IMR-90 (cell line): ENCODE data around the gene EPHA2. TPM values are rescaled to one million over a fixed set of nuclear protein-coding genes. Genes with fewer than 3 reads are reported as not detected.
A peak's percentile ranks its signal among the peaks of the same experiment; 100 is the strongest.

ENCODE experiments used
- ATAC-seq: fragments of 200-7000 bp; cut with Tn5 transposase; 2 replicates; pipeline ENCODE4 v1.9.1; 2020; ENCODE audit warnings: low read depth, mild to moderate bottlenecking, moderate library complexity
- BruUV-seq: library from RNA; stranded (reverse); fragments of 400-500 nt; replicated peaks from 2 replicates; lab custom pipeline; 2021; lab: Mats Ljungman, UMichigan
- CTCF ChIA-PET: fragments of 300-600 bp; formaldehyde crosslinking; extraction: SDS; loops from one replicate; lab custom pipeline; 2021; ENCODE audit warnings: antibody characterized with exemption; lab: Yijun Ruan, JAX
- POLR2A ChIA-PET: fragments of 300-600 bp; sonication (Branson Sonifier 250); formaldehyde crosslinking; loops from one replicate; lab custom pipeline; 2022; ENCODE audit warnings: antibody characterized with exemption; ENCODE audit not compliant: unreplicated experiment; lab: Charles Lee
- DNase-seq: peaks from one replicate; pipeline ENCODE4 v3.0.0; 2013
- H2AFZ ChIP-seq: replicated peaks from 2 replicates; pipeline ENCODE3; 2013; ENCODE audit warnings: low read length, mild to moderate bottlenecking; ENCODE audit not compliant: poor library complexity
- H2AK5ac ChIP-seq: 2 replicates; pipeline ENCODE4 v1.6.1; 2013; ENCODE audit warnings: low read depth, low read length, inconsistent platforms
- H2AK9ac ChIP-seq: replicated peaks from 2 replicates; pipeline ENCODE3; 2013; ENCODE audit warnings: mild to moderate bottlenecking, low read depth, low read length, moderate library complexity; ENCODE audit not compliant: poor library complexity
- H2BK120ac ChIP-seq: 2 replicates; pipeline ENCODE4 v1.6.1; 2013; ENCODE audit warnings: low read depth, low read length, inconsistent platforms
- H2BK15ac ChIP-seq: 3 replicates; pipeline ENCODE4 v1.6.1; 2013; ENCODE audit warnings: low read depth, low read length, inconsistent platforms
- H2BK20ac ChIP-seq: 2 replicates; pipeline ENCODE4 v1.6.1; 2013; ENCODE audit warnings: low read depth, mild to moderate bottlenecking, inconsistent platforms, low read length, moderate library complexity
- H2BK5ac ChIP-seq: 2 replicates; pipeline ENCODE4 v1.6.1; 2013; ENCODE audit warnings: mild to moderate bottlenecking, low read depth, low read length, inconsistent platforms; ENCODE audit not compliant: poor library complexity, severe bottlenecking
- H3K14ac ChIP-seq: replicated peaks from 2 replicates; pipeline ENCODE4 v1.6.1; 2013; ENCODE audit warnings: low read depth, low read length, inconsistent platforms
- H3K18ac ChIP-seq: 2 replicates; pipeline ENCODE4 v1.6.1; 2013; ENCODE audit warnings: low read depth, low read length, control low read depth
- H3K23ac ChIP-seq: 2 replicates; pipeline ENCODE4 v1.6.1; 2013; ENCODE audit warnings: low read depth, low read length, inconsistent platforms
- H3K27ac ChIP-seq: 2 replicates; pipeline ENCODE4 v1.5.1; 2013; ENCODE audit warnings: mild to moderate bottlenecking, control low read depth, low read length; ENCODE audit not compliant: insufficient read depth
- H3K27me3 ChIP-seq: 2 replicates; pipeline ENCODE4 v1.6.1; 2013; ENCODE audit warnings: low read length; ENCODE audit not compliant: control insufficient read depth, insufficient read depth
- H3K36me3 ChIP-seq: 2 replicates; pipeline ENCODE4 v1.6.1; 2013; ENCODE audit warnings: low read length, mixed read lengths; ENCODE audit not compliant: control insufficient read depth, insufficient read depth
- H3K4ac ChIP-seq: 2 replicates; pipeline ENCODE4 v1.6.1; 2013; ENCODE audit warnings: low read depth, low read length, inconsistent platforms
- H3K4me1 ChIP-seq: 2 replicates; pipeline ENCODE4 v1.6.1; 2013; ENCODE audit warnings: low read length, mixed read lengths; ENCODE audit not compliant: control insufficient read depth, insufficient read depth
- H3K4me2 ChIP-seq: 2 replicates; pipeline ENCODE4 v1.6.1; 2013; ENCODE audit warnings: low read depth, mild to moderate bottlenecking, control low read depth, low read length, moderate library complexity
- H3K4me3 ChIP-seq: 2 replicates; pipeline ENCODE4 v1.5.1; 2013; ENCODE audit warnings: low read depth, mild to moderate bottlenecking, control low read depth, low read length, moderate library complexity; ENCODE audit not compliant: insufficient read depth
- H3K56ac ChIP-seq: 2 replicates; pipeline ENCODE4 v1.6.1; 2013; ENCODE audit warnings: low read length, inconsistent platforms; ENCODE audit not compliant: insufficient read depth; ENCODE audit errors: extremely low read depth
- H3K79me1 ChIP-seq, 2 experiments: 2 replicates each; pipeline ENCODE4 v1.6.1; 2013; ENCODE audit warnings: low read length in 2 of 2, inconsistent platforms in 1 of 2, low read depth in 1 of 2
- H3K9ac ChIP-seq: 2 replicates; pipeline ENCODE4 v1.6.1; 2013; ENCODE audit warnings: low read depth, low read length, control low read depth
- H3K9me1 ChIP-seq: 2 replicates; pipeline ENCODE4 v1.6.1; 2013; ENCODE audit warnings: low read length, inconsistent platforms; ENCODE audit not compliant: insufficient read depth
- H3K9me3 ChIP-seq: 2 replicates; pipeline ENCODE4 v1.6.1; 2013; ENCODE audit warnings: low read length; ENCODE audit not compliant: control insufficient read depth, insufficient read depth
- H4K20me1 ChIP-seq: 2 replicates; pipeline ENCODE4 v1.6.1; 2013; ENCODE audit warnings: low read length, inconsistent platforms; ENCODE audit not compliant: insufficient read depth
- H4K5ac ChIP-seq: 2 replicates; pipeline ENCODE4 v1.6.1; 2013; ENCODE audit warnings: mild to moderate bottlenecking, low read depth, low read length, control low read depth
- H4K8ac ChIP-seq, 2 experiments: 2 replicates each; pipeline ENCODE4 v1.6.1; 2013; ENCODE audit warnings: low read depth in 2 of 2, low read length in 2 of 2, control low read depth in 1 of 2, inconsistent platforms in 1 of 2
- H4K91ac ChIP-seq: 2 replicates; pipeline ENCODE4 v1.6.1; 2013; ENCODE audit warnings: low read depth, low read length, inconsistent platforms; ENCODE audit not compliant: insufficient read depth
- CEBPB ChIP-seq: IDR thresholded peaks from 2 replicates; pipeline ENCODE4 v1.6.1; 2012; ENCODE audit warnings: low read depth, low read length, improper control_type of control experiment
- CHD1 ChIP-seq: IDR thresholded peaks from 2 replicates; pipeline ENCODE4 v1.6.1; 2012; ENCODE audit warnings: low read depth, low read length, improper control_type of control experiment
- CTCF ChIP-seq: conservative IDR thresholded peaks from 2 replicates; pipeline ENCODE4 v1.5.1; 2012; ENCODE audit warnings: mild to moderate bottlenecking, low read depth, low read length, improper control_type of control experiment
- ELK1 ChIP-seq: fragments of 150-350 bp; IDR thresholded peaks from 2 replicates; pipeline ENCODE4 v1.6.1; 2016; ENCODE audit warnings: low read depth, mild to moderate bottlenecking, low read length, moderate library complexity, borderline replicate concordance
- MAZ ChIP-seq: IDR thresholded peaks from 2 replicates; pipeline ENCODE4 v1.6.1; 2012; ENCODE audit warnings: low read depth, mild to moderate bottlenecking, low read length, improper control_type of control experiment, moderate library complexity, borderline replicate concordance
- NFE2L2 ChIP-seq: fragments of 150-350 bp; IDR thresholded peaks from 2 replicates; pipeline ENCODE4 v1.6.1; 2016; ENCODE audit warnings: low read depth, mild to moderate bottlenecking, low read length
- RFX5 ChIP-seq: IDR thresholded peaks from 2 replicates; pipeline ENCODE4 v1.8.0; 2012; ENCODE audit warnings: low read depth, mild to moderate bottlenecking, low read length, moderate library complexity
- USF2 ChIP-seq: fragments of 150-350 bp; IDR thresholded peaks from 2 replicates; pipeline ENCODE4 v1.6.1; 2017; ENCODE audit warnings: mild to moderate bottlenecking, antibody characterized with exemption, low read length, low read depth
- WGBS, 2 experiments: methylation state at CpG; one replicate each; pipeline versions ENCODE4 v1.1.5 to v1.1.7; 2013; ENCODE audit warnings: missing lambda C conversion rate in 2 of 2; ENCODE audit not compliant: insufficient read length in 1 of 2; ENCODE audit errors: extremely low coverage in 2 of 2; 5-methylcytosine and 5-hydroxymethylcytosine counted together
- dilution Hi-C: fragments of 300-500 bp; cut with HindIII; formaldehyde crosslinking; loops from one replicate; pipeline ENCODE4 v1.14.3; 2018; ENCODE audit warnings: low sequenced_read_pairs; ENCODE audit not compliant: unreplicated experiment
- in situ Hi-C: fragments of 300-500 bp; cut with MboI; formaldehyde crosslinking; loops from 3 replicates; pipeline ENCODE4 v1.14.3; 2019; ENCODE audit warnings: low sequenced_read_pairs, inconsistent platforms, mixed read lengths
- intact Hi-C: fragments of 100-400 bp; cut with micrococcal nuclease; formaldehyde crosslinking; loops from 2 replicates; pipeline ENCODE4 v1.10.0; 2022
- polyA plus RNA-seq, 3 experiments: library from polyadenylated mRNA; depleted of rRNA; stranded (reverse); fragments of >200 nt; gene quantifications; 2 replicates each; pipeline ENCODE4 v1.2.3, GENCODE V29; 2012; ENCODE audit warnings: low replicate concordance in 1 of 3
- total RNA-seq: library from RNA; depleted of rRNA; stranded (reverse); fragments of >200 nt; gene quantifications from 2 replicates; pipeline ENCODE4 v1.2.3, GENCODE V29; 2012

EPHA2 gene
- total and polyA plus RNA-seq, 2 of the 4 experiments (the other 2 are of a cell fraction), result 24.0 to 72.6 TPM

GRCh38 chr1:16156848-16157495 is 1.1 kb upstream of the EPHA2 start:
- peak overlapping the region; percentile 69 for H2BK120ac ChIP-seq
- BruUV-seq, result no TSS peak
- DNase-seq, result peak; percentile 71
- no peaks in the 10 kb centered on the region for H3K9me3 ChIP-seq
- no peak overlapping the region for H3K9ac ChIP-seq
- ATAC-seq, result no peak
- H4K20me1 ChIP-seq, result peaks cover 3% of the 10 kb centered on the region; the same call in 1 of the 2 replicates
- H3K56ac ChIP-seq, result no peak overlapping the region
- H2AFZ ChIP-seq, result peak overlapping the region; percentile 75
- H2BK15ac ChIP-seq, result peak overlapping the region; percentile 100; the same call in 2 of the 3 replicates
- peaks cover 25% of the 10 kb centered on the region for H3K4me1 ChIP-seq
- peak overlapping the region; percentile 49 for H2BK20ac ChIP-seq
- H3K14ac ChIP-seq, result peak overlapping the region; percentile 81
- H4K91ac ChIP-seq, result peak overlapping the region; percentile 70
- ChIA-PET POLR2A (no interaction called here), CTCF (interaction anchor here (0.6 to 1.5 kb wide), 3 partner anchors 9 to 340 kb away, joined by 3 to 8 read pairs (median 4); no protein-coding TSS in a partner anchor)
- H3K4ac ChIP-seq, result peak overlapping the region; percentile 88
- H3K79me1 ChIP-seq, result peaks cover 5 to 37% of the 10 kb centered on the region in 2 experiments; a peak in 3 of 4 replicates
- H3K27ac ChIP-seq, result no peak overlapping the region
- no peak overlapping the region for H3K4me3 ChIP-seq
- H3K27me3 ChIP-seq, result no peaks in the 10 kb centered on the region
- in situ Hi-C loops, result no loop called here
- WGBS, 2 experiments, result 86% methylated on average over 6 of the region's 13 CpGs; no CpG with 5 or more reads in 1 of the 2 experiments
- intact Hi-C loops, result no loop called here
- TF ChIP-seq NFE2L2 (no peak), ELK1 (no peak), MAZ (no peak), USF2 (no peak), CTCF (no peak), CEBPB (no peak), RFX5 (no peak), CHD1 (no peak)
- no peak overlapping the region for H3K23ac ChIP-seq
- peak overlapping the region; percentile 65 to 78 for H4K8ac ChIP-seq
- no peak overlapping the region for H3K4me2 ChIP-seq
- peak overlapping the region; percentile 52 for H2AK9ac ChIP-seq
- peak overlapping the region; percentile 52; the same call in 1 of the 2 replicates for H4K5ac ChIP-seq
- 0 out of 2 replicates have a peak overlapping the region, but pooled peaks have one; percentile 34 for H3K18ac ChIP-seq
- peaks cover 18% of the 10 kb centered on the region for H3K9me1 ChIP-seq
- H2AK5ac ChIP-seq, result peak overlapping the region; percentile 71
- peak overlapping the region; percentile 31 for H2BK5ac ChIP-seq
- H3K36me3 ChIP-seq, result no peaks in the 10 kb centered on the region
- dilution Hi-C loops, result no loop called here
